Activated T-helper 1 cell treated with anti-CD3 and anti-CD28 coated beads, Interleukin-12 subunit alpha, Interleukin-12 subunit beta, Interleukin-2, Interleukin-4 antibody, amounts not matched to agents 30 ng/mL and 10 ng/mL and 1 ng/mL, durations not matched to agents 14 hours and 24 hours and 36 hours (primary cell): Measurements from ENCODE around the gene PRDM7. TPM values are rescaled to one million over a fixed set of nuclear protein-coding genes. Genes with fewer than 3 reads are reported as not detected.
A peak's percentile ranks its signal among the peaks of the same experiment; 100 is the strongest.

Experiments
- DNase-seq: peaks from one replicate; pipeline ENCODE4 v3.0.0; 2021; ENCODE audit warnings: low spot score
- H3K27ac Mint-ChIP-seq: one replicate; pipeline ENCODE4 v1.8.0; 2021; ENCODE audit warnings: mild to moderate bottlenecking, mixed read lengths
- H3K27me3 Mint-ChIP-seq: one replicate; pipeline ENCODE4 v1.8.0; 2022; ENCODE audit warnings: mild to moderate bottlenecking, moderate library complexity, mixed read lengths; ENCODE audit not compliant: insufficient read depth
- H3K36me3 Mint-ChIP-seq: one replicate; pipeline ENCODE4 v1.8.0; 2021; ENCODE audit warnings: low read depth, mixed read lengths
- H3K4me1 Mint-ChIP-seq: one replicate; pipeline ENCODE4 v1.8.0; 2021; ENCODE audit warnings: low read depth, mixed read lengths
- H3K4me3 Mint-ChIP-seq: one replicate; pipeline ENCODE4 v1.8.0; 2021; ENCODE audit warnings: mild to moderate bottlenecking, moderate library complexity, mixed read lengths
- H3K9me3 Mint-ChIP-seq: one replicate; pipeline ENCODE4 v1.8.0; 2021; ENCODE audit warnings: mixed read lengths
- intact Hi-C: fragments of 100-400 bp; cut with micrococcal nuclease; formaldehyde crosslinking; loops from one replicate; pipeline ENCODE4 v1.15.1; 2024
- total RNA-seq: library from RNA; stranded (reverse); gene quantifications from 2 replicates; pipeline ENCODE4 v1.2.3, GENCODE V29; 2022

PRDM7 gene
- total RNA-seq, 1 donor from 2014 or later, result not detected

DNA sequence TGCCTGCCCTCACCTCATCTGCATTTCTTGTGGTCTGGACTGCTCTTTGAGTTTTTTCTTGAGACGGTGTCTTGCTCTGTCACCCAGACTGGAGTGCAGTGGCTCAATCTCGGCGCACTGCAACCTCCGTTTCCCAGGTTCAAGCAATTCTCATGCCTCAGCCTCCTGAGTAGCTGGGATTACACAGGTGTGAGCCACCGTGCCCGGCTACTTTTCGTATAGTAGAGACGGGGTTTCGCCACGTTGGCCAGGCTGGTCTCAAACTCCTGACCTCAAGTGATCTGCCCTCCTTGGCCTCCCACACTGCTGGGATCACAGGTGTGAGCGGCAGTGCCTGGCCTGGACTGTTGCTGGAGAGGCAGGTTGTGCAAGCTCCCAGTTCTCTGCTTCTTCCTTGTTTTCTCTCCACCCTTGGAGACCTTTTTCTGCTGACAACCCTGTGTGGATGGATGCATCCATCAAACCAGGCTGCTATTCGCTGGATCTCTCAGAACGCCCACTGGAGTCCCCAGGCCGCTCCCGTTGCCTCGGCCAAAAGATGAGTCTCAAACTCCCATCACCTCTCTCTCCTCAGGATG, 35.1 kb downstream of the PRDM7 start:
- intact Hi-C loops, result no loop called here
- H3K9me3 Mint-ChIP-seq, result no peaks in the 10 kb centered on the region
- no peak overlapping the region for H3K4me3 Mint-ChIP-seq
- H3K27ac Mint-ChIP-seq, result no peak overlapping the region
- DNase-seq, result no peak
- H3K27me3 Mint-ChIP-seq, result peaks cover 6% of the 10 kb centered on the region
- H3K36me3 Mint-ChIP-seq, result no peaks in the 10 kb centered on the region
- H3K4me1 Mint-ChIP-seq, result no peaks in the 10 kb centered on the region

DNA sequence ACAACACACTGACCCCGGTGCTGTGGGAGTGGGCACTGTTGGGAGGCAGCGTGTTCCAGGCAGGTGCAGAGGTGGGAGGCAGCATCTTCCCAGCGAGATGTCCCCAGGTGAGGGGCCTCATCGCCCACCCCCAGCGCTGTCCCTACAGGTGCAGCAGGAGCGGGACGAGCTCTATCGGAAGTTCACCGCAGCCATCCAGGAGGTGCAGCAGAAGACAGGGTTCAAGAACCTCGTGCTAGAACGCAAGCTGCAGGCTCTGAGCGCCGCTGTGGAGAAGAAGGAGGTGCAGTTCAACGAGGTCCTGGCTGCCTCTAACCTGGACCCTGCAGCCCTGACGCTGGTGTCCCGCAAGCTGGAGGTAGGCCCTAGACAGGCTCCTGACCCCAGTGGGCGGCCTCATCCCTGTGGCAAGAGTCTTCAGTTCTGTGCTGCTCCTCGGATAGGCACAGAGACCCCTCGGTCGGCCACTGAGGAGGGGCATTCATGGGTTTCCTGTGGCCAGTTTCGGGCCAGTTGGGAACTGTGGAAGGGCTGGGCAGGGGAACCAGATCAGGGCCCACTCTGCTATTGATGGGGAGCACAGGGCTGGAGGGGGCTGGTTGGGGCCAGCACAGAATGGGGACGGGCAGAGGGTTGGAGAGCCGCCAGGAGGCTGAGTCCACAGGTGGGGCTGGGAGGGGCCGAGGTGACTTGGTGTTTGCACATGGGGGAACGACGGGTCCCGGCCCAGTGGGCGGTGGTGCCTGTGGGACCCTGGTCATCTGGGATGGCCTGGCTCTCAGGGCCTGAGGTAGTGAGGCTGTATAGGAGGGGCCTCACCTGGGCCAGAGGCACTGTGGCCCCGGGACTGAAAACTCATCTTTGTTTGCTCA, 36.7 kb downstream of the PRDM7 start:
- Mint-ChIP-seq H3K4me1 (no peaks in the 10 kb centered on the region), H3K27ac (no peak overlapping the region), H3K9me3 (no peaks in the 10 kb centered on the region), H3K36me3 (no peaks in the 10 kb centered on the region), H3K4me3 (no peak overlapping the region), H3K27me3 (no peaks in the 10 kb centered on the region)
- no peak for DNase-seq
- intact Hi-C loops, result no loop called here

DNA sequence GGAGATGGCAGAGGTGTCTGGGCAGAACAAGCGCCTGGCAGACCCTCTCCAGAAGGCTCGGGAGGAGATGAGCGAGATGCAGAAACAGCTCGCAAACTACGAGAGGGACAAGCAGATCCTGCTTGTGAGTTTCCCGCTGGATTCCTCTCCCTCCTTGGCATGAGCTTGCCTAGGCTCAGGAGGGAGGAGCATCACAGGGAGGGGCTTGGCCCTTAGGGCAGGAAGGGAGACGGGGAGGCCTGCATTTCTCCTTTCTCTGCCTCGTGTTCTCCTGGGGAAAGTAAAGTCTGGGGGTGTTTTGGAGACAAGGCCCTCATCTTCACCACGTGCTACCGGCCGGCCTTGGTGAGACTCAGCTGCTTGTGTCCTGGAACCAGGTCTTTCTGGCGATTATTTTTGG, 39.9 kb downstream of the PRDM7 start:
- no peak for DNase-seq
- no peaks in the 10 kb centered on the region for H3K9me3 Mint-ChIP-seq
- H3K4me1 Mint-ChIP-seq, result no peaks in the 10 kb centered on the region
- intact Hi-C loops, result no loop called here
- H3K27me3 Mint-ChIP-seq, result no peaks in the 10 kb centered on the region
- H3K4me3 Mint-ChIP-seq, result no peak overlapping the region
- H3K36me3 Mint-ChIP-seq, result no peaks in the 10 kb centered on the region
- H3K27ac Mint-ChIP-seq, result no peak overlapping the region

DNA sequence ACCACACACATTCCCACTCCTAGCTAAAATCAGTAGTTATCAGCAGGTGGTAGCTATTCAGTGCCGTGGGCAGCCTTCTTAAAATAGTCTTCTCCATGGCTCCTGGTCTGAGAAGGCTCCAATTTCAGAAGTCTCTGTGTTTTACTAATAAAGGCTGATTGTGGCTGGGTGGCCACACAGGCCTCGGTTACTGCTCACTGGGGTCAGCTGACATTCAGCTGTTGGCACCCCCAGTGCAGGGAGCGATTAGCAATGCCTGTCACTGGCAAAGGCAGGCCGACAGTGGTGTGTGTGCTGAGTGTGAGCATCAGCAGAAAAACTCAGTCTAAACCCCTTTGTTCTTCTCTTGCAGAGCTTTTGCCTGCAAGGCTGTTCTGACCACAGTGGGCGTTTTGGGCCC, 41.2 kb downstream of the PRDM7 start:
- H3K36me3 Mint-ChIP-seq, result peaks cover 6% of the 10 kb centered on the region
- no peaks in the 10 kb centered on the region for H3K27me3 Mint-ChIP-seq
- no peak overlapping the region for H3K27ac Mint-ChIP-seq
- no peak overlapping the region for H3K4me3 Mint-ChIP-seq
- intact Hi-C loops, result no loop called here
- DNase-seq, result no peak
- peaks cover 6% of the 10 kb centered on the region for H3K9me3 Mint-ChIP-seq
- no peaks in the 10 kb centered on the region for H3K4me1 Mint-ChIP-seq

DNA sequence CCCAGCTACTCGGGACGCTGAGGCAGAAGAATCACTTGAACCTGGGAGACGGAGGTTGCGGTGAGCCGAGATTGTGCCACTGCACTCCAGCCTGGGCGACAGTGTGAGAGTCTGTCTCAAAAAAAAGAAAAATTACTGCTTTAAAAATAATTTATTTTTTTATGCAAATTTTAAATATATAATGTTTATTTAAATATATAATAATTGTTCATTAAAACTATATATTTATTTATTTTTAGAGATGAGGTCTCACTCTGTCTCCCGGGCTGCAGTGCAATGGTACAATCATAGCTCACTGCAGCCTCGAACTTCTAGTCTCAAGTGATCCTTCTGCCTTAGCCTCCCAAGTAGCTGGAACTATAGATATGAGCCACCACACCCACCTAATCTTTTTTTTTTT, 42.6 kb downstream of the PRDM7 start:
- DNase-seq, result no peak
- peaks cover 6% of the 10 kb centered on the region for H3K36me3 Mint-ChIP-seq
- no peaks in the 10 kb centered on the region for H3K4me1 Mint-ChIP-seq
- peaks cover 6% of the 10 kb centered on the region for H3K9me3 Mint-ChIP-seq
- intact Hi-C loops, result no loop called here
- H3K27ac Mint-ChIP-seq, result no peak overlapping the region
- H3K27me3 Mint-ChIP-seq, result no peaks in the 10 kb centered on the region
- H3K4me3 Mint-ChIP-seq, result no peak overlapping the region

DNA sequence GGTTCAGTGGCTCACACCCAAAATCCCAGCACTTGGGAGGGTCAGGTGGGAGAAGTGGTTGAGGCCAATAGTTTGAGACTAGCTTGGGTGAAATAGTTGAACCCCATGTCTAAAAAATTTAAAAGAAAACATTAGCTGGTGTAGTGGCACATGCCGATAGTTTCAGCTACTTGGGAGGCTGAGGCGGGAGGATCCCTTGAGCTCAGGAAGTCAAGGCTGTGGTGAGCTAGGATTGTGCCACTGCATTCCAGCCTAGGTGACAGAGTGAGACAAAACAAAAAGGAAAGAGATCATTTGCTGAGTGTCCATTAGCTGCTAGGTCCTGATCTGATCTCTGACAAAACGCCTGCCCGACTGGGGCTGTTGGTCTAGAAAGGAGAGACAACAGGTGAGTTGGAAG, 43.7 kb downstream of the PRDM7 start:
- H3K9me3 Mint-ChIP-seq, result peaks cover 6% of the 10 kb centered on the region
- H3K27ac Mint-ChIP-seq, result peak overlapping the region; percentile 3
- H3K36me3 Mint-ChIP-seq, result peaks cover 6% of the 10 kb centered on the region
- no peak for DNase-seq
- intact Hi-C loops, result no loop called here
- H3K27me3 Mint-ChIP-seq, result peaks cover 2% of the 10 kb centered on the region
- no peaks in the 10 kb centered on the region for H3K4me1 Mint-ChIP-seq
- H3K4me3 Mint-ChIP-seq, result no peak overlapping the region

DNA sequence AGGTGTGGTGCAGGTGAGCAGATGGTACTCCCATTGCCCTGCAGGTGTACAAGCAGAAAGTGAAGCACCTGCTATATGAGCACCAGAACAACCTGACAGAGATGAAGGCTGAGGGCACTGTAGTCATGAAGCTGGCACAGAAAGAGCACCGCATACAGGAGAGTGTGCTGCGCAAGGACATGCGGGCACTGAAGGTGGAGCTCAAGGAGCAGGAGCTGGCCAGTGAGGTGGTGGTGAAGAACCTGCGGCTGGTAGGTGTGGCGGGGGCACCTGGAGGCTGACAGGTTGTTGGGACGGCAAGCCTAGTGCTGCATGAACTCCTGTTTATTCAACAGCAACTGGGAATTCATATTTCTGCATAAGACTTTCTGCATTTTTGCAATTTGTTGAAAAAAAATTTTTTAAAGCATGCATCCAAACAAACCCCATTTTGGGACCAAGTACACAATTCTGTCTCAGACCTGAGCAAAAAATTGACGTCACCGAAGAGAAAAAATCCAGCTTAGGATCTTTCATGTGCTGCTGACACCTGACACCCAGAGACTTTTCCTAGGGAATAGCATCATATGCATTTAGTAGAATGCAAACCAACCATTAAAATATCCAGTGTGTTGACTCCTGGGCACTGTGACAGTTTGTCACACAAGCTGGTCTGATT, 44.3 kb downstream of the PRDM7 start:
- Mint-ChIP-seq H3K36me3 (peaks cover 6% of the 10 kb centered on the region), H3K4me1 (no peaks in the 10 kb centered on the region), H3K27me3 (peaks cover 2% of the 10 kb centered on the region), H3K27ac (peak overlapping the region; percentile 83), H3K9me3 (peaks cover 6% of the 10 kb centered on the region), H3K4me3 (no peak overlapping the region)
- intact Hi-C loops, result no loop called here
- no peak for DNase-seq

DNA sequence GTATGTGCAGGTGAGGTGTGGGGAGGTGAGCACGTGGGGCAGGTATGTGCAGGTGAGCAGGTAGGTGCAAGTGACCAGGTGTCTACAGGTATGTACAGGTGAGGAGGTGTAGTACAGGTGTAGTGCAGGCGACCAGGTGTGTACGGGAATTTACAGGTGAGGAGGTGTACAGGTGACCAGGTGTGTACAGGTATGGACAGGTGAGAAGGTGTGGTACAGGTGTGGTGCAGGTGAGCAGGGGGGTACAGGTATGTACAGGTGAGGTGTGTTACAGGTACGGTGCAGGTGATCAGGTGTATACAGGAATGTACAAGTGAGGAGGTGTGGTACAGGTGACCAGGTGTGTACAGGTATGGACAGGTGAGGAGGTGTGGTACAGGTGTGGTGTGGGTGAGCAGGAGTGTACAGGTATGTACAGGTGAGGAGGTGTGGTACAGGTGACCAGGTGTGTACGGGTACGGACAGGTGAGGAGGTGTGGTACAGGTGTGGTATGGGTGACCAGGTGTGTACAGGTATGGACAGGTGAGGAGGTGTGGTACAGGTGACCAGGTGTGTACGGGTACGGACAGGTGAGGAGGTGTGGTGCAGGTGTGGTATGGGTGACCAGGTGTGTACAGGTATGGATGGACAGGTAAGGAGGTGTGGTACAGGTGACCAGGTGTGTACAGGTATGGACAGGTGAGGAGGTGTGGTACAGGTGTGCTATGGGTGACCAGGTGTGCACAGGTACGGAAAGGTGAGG, 45.0 kb downstream of the PRDM7 start:
- intact Hi-C loops, result no loop called here
- no peak for DNase-seq
- peaks cover 2% of the 10 kb centered on the region for H3K27me3 Mint-ChIP-seq
- no peaks in the 10 kb centered on the region for H3K4me1 Mint-ChIP-seq
- H3K27ac Mint-ChIP-seq, result peak overlapping the region; percentile 83
- H3K4me3 Mint-ChIP-seq, result no peak overlapping the region
- H3K36me3 Mint-ChIP-seq, result peaks cover 6% of the 10 kb centered on the region
- peaks cover 6% of the 10 kb centered on the region for H3K9me3 Mint-ChIP-seq

DNA sequence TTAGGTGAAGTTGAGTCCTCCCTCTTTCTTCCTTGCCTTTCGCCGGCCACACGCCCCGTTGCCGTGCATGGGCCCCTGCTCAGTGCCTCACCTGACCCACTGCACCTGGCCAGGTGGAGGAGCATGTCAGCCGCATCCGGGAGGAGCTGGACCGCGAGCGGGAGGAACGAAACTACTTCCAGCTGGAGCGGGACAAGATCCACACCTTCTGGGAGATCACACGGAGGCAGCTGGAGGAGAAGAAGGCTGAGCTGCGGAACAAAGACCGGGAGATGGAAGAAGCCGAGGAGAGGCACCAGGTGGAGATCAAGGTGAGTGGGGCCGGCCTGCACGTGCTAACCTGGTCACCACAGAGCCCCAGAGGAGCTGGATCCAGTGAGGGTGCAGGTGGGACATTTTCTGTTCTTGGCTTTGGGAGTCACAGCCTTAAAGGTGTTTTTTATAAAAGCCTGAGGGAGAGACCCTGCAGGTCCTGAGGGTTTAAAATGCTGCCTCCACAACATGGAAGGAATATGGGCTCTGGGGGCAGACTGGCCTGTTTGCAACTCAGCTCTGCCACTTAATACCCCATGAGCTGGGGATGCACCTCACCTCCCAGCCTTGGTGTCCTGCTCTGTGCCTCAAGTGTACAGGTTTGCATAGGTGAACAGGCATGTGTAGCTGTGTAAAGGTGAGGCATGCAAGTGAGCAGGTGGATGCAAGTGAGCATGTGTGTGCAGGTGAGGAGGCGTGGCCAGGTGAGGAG, 45.8 kb downstream of the PRDM7 start:
- peak overlapping the region; percentile 83 for H3K27ac Mint-ChIP-seq
- peaks cover 2% of the 10 kb centered on the region for H3K27me3 Mint-ChIP-seq
- peaks cover 3% of the 10 kb centered on the region for H3K4me1 Mint-ChIP-seq
- no peak for DNase-seq
- intact Hi-C loops, result no loop called here
- no peak overlapping the region for H3K4me3 Mint-ChIP-seq
- peaks cover 6% of the 10 kb centered on the region for H3K36me3 Mint-ChIP-seq
- peaks cover 6% of the 10 kb centered on the region for H3K9me3 Mint-ChIP-seq

DNA sequence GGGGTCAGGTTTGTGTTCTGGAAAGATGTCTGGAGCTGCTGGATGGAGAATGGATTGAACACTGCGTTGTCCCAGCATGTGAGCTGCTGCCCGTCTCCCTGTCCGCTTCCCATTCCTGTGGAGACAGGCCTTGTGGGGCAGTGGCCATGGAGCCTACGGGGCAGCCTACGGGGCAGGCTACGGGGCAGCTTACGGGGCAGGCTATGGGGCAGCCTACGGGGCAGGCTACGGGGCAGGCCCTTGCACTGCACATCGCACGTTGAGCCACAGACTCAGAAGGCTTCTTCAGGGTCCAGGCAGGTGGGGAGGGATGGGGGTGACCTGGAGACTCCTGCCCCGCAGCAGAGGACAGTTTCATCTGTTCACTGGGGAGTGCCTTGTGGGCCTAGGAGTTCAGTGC, 48.1 kb downstream of the PRDM7 start:
- Mint-ChIP-seq H3K36me3 (peaks cover 6% of the 10 kb centered on the region), H3K27me3 (peaks cover 2% of the 10 kb centered on the region), H3K4me1 (peaks cover 8% of the 10 kb centered on the region), H3K4me3 (no peak overlapping the region), H3K27ac (no peak overlapping the region), H3K9me3 (peaks cover 6% of the 10 kb centered on the region)
- DNase-seq, result no peak
- intact Hi-C loops, result loop anchor here (10.0 kb wide), 1 partner anchor 104 kb away; the partner anchor contains the start of gene TUBB3

DNA sequence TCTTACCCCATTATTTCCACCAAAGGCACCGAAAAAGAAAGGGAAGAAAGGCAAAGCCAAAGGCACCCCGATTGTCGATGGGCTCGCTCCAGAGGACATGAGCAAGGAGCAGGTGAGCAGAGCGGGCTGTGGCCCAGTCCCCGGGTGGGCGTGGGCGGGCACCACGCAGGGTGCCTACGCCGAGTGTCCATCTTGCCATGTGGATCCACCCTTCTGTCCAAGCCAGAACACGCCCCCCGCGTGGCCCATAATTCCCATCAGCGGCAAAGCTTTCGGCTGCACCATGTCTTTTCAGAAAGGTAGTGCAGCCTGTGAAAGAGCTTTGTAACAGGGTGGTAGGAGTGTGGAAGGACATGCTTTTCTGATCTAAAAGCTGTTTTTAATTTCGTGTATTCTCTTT, 49.5 kb downstream of the PRDM7 start:
- Mint-ChIP-seq H3K4me1 (peaks cover 8% of the 10 kb centered on the region), H3K36me3 (peaks cover 6% of the 10 kb centered on the region), H3K4me3 (no peak overlapping the region), H3K27ac (no peak overlapping the region), H3K27me3 (peaks cover 2% of the 10 kb centered on the region), H3K9me3 (peaks cover 6% of the 10 kb centered on the region)
- DNase-seq, result no peak
- intact Hi-C loops, result loop anchor here (10.0 kb wide), 1 partner anchor 103 kb away; the partner anchor contains the start of gene TUBB3

DNA sequence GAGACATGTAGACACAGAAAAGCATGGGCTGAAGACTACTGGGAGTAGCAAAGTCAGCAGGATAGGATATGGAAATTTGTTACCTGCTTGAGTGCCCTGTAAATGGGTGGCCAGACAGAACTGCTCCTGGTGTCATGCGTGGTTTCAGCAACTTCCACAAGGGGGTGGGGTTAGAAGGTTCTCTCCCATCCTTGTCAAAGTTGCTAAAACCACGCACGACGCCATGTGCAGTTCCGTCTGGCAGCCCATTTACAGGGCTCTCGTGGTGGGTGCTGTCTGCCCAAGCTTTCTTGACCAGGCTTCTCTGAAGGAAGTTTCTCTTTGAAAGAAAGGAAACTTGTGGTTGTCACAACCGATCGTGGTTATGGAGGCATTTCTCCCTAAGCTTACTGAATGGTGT, 51.0 kb downstream of the PRDM7 start:
- H3K4me3 Mint-ChIP-seq, result no peak overlapping the region
- peaks cover 17% of the 10 kb centered on the region for H3K4me1 Mint-ChIP-seq
- no peak overlapping the region for H3K27ac Mint-ChIP-seq
- H3K27me3 Mint-ChIP-seq, result peaks cover 2% of the 10 kb centered on the region
- H3K36me3 Mint-ChIP-seq, result peaks cover 4% of the 10 kb centered on the region
- H3K9me3 Mint-ChIP-seq, result peaks cover 3% of the 10 kb centered on the region
- DNase-seq, result no peak
- intact Hi-C loops, result loop anchor here (10.0 kb wide), 1 partner anchor 101 kb away; the partner anchor contains the start of gene TUBB3
